Panc1 (cell line): ENCODE results near the gene SULF2.

Experiments used
- CTCF ChIP-seq: fragments of 450-650 bp; IDR thresholded peaks from 2 replicates; pipeline ENCODE4 v1.5.1; 2017; ENCODE audit warnings: mild to moderate bottlenecking
- POLR2AphosphoS5 ChIP-seq: IDR thresholded peaks from 2 replicates; pipeline ENCODE4 v1.6.1; 2012; ENCODE audit warnings: mild to moderate bottlenecking, low read depth, low read length, moderate library complexity
- REST ChIP-seq, 2 experiments: IDR thresholded peaks; 2 replicates each; pipeline ENCODE4 v1.6.1; 2011 to 2012; ENCODE audit warnings: low read depth in 2 of 2, control low read depth in 1 of 2, low read length in 1 of 2, mild to moderate bottlenecking in 1 of 2, moderate library complexity in 1 of 2; ENCODE audit not compliant: insufficient read depth in 1 of 2

GRCh38 chr20:47635256-47635655 lies 150.0 kb downstream of the SULF2 start:
- TF ChIP-seq CTCF (no peak), POLR2AphosphoS5 (no peak), REST (IDR thresholded peaks at IDR 0.05; ENCODE audit: insufficient read depth in 1 of 2, low read depth in 2 of 2, low read length in 1 of 2) (no peak)
